Astrocyte of the spinal cord (primary cell): Measurements from ENCODE around the gene EZR.

Experiments
- DNase-seq: peaks from one replicate; pipeline ENCODE4 v3.0.0; 2011; ENCODE audit warnings: low read depth, low spot score
- H3K4me3 ChIP-seq: 2 replicates; pipeline ENCODE4 v1.5.1; 2011; ENCODE audit warnings: low read depth, mild to moderate bottlenecking, low read length, moderate library complexity
- CTCF ChIP-seq: IDR thresholded peaks from 2 replicates; pipeline ENCODE4 v1.5.1; 2012; ENCODE audit warnings: low read depth, mild to moderate bottlenecking, low read length, inconsistent platforms
- in situ Hi-C: cut with HindIII; loops from 2 replicates; pipeline ENCODE4 v1.10.0; 2017; ENCODE audit warnings: low sequenced_read_pairs

EZR gene

GRCh38 chr6:158756126-158756525 lies 63.0 kb downstream of the EZR start:
- no peak for TF ChIP-seq CTCF
- DNase-seq: no peak
- H3K4me3 ChIP-seq: no peak overlapping the region
- in situ Hi-C loops: no loop called here

DNA sequence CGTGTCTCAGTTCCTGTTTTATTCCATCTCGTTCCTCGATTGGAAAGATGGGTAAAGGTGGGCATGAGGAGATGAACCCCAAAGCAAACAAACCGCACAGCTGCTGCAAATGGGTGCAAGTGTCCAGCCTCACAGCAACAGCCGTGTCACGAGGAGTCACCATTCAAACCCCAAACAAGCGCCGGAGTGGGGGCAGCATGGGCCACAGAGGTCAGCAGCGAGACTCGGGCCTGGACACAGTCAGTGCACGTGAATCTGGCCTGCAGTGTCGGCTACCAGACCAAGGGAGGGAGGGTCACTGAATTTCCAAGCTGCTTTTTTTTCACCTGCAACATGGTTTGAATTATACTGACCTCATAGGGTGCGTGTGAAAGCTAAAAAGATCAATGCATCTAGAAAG lies 63.5 kb downstream of the EZR start:
- H3K4me3 ChIP-seq: no peak overlapping the region
- TF ChIP-seq CTCF: no peak
- in situ Hi-C loops: no loop called here
- no peak for DNase-seq

DNA sequence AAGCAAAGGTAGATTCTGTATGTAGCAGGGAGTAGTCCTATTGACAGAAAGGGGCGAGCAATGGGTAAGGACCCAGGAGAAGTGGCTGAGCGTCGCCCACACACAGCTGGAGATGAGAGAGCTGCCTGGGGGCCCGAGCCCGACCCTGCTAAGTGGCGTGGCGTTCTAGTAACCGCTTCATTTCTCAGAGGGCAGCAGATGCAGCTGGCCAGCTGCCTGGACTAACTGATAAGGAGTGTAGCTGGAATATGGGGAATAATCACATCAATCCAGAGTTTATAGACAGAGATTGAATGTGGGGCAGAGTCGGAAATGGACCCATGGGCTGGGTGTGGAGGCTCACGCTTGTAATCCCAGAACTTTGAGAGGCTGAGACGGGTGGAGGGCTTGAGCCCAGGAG lies 64.4 kb downstream of the EZR start:
- in situ Hi-C loops: no loop called here
- H3K4me3 ChIP-seq: no peak overlapping the region
- DNase-seq: no peak
- TF ChIP-seq CTCF: no peak

- no peak overlapping the region for H3K4me3 ChIP-seq
- no peak for DNase-seq
- TF ChIP-seq CTCF: no peak
- in situ Hi-C loops: no loop called here
Measured at GRCh38 chr6:158753811-158754210, 65.4 kb downstream of the EZR start.

- in situ Hi-C loops: no loop called here
- no peak overlapping the region for H3K4me3 ChIP-seq
- DNase-seq: no peak
- TF ChIP-seq CTCF: peak; percentile 23
Measured at GRCh38 chr6:158752613-158753012, 66.6 kb downstream of the EZR start.

DNA sequence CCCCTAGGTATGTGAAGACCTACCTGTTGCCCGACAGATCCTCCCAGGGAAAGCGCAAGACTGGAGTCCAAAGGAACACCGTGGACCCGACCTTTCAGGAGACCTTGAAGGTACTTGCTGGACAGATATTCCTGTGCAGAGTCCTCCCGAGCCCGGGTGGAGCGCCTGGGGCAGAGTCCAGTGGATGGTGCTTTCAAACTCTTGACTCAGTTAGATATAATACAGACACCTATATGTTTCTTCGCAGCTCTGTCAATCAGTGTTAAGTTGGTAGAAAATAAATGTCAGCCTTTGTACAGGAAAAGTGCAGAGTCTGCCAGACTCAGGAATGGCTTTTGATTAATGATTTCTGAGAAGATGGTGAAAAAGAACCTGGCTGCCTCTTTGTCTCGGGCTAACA lies 67.2 kb downstream of the EZR start:
- DNase-seq: no peak
- TF ChIP-seq CTCF: no peak
- no peak overlapping the region for H3K4me3 ChIP-seq
- in situ Hi-C loops: no loop called here

DNA sequence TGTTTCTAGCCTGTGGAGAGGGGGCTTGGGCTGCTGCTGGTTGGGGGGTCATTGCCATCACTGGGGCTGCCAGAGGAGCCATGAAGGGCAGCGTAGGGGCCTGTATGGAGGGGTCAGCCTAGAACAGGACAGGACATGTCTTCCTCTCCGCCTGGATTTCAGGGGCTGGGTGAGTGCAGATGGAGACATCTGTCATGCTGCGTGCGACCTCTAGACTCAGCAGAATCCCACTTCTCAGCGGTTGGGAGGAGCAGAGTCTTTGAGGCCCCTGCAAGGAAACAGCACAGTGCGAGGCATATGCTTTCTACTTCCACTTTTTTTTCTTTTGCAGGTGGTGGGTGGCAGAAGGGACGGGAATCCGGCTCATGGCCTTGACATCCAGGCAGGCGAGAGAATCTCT lies 67.9 kb downstream of the EZR start:
- no peak for TF ChIP-seq CTCF
- no peak for DNase-seq
- in situ Hi-C loops: no loop called here
- no peak overlapping the region for H3K4me3 ChIP-seq
